NCI-H69 (cell line): Measurements from ENCODE around the gene LEMD2.

Experiments used
- DNase-seq: peaks from one replicate; lab custom pipeline; 2025; lab: John Stamatoyannopoulos, UW

Gene LEMD2

DNA sequence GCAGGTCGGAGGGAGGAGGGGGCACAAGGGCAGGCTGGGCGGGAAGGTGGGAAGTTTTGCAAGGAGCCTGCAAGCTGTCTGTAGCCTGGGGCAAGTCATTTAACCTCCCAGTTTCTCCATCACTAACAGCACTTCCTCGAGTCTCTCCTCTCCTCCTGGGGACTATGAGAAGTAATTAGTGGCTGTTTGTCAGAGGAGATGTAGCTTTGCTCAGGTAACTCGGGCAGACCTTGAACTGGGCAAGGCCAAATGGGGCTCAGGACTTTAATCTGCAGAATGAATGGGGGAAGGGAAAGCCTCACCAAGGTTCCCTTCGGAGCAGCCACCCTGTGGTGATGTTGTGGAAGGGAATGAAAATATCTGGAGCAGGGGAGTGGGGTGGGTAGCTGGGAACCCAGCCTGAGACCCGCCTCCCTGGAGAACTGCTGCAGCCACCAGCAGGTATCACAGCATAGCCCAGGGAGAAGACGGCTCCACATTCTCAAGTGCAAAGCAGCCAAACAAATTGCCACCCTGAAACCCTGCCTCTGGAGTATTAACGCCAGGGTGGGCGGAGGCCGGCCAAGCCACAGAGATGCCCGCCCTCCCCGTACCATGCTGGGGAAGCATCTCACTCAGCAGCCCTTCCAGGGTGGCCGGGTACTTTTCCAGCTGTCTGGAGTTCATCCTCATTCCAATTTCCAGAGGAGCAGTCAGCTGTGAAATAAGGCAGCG, 6.1 kb upstream of the LEMD2 start:
- peak; percentile 89 for DNase-seq

DNA sequence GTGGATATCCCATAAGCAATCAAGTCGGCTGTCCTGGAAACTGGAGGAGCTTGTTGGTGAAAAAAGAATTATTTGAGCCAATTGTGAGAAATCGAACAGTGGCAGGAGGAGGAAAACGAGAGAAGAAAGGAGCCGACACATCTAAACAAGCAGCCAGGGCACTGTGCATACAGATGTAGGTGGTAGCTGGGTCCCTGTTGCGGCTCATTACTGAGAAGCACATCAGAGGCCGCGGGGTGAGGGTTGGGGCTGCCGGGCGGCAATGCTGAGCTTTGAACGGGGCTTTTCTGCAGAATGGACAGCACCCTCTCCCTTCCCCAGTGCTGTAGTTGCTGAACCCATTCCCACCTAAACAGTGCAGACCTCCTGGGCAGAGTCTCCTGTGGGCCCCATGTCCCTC, 4.1 kb upstream of the LEMD2 start:
- DNase-seq: no peak

DNA sequence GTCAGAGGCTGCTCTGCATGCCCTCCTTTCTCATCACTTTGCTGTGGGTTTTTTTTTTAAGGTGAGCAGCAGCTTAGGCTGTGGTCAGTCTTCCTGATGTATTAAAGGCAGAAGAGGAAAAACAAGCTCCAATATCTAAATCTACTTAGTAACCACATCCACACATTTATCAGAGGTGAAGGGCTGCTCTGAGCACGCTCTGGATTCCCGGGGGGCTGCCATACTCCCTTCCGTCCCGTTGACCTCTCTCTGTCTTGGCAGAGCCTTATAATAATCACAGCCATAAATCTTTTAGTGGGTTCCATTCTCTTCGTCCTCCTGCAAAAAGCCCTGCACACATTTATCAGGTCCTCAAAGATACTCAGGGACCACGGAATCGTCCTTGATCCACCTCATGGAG, 2.7 kb upstream of the LEMD2 start:
- no peak for DNase-seq

GRCh38 chr6:33790910-33791309, 2.0 kb upstream of the LEMD2 start:
- DNase-seq: no peak

GRCh38 chr6:33790379-33790778, 1.4 kb upstream of the LEMD2 start:
- no peak for DNase-seq

- no peak for DNase-seq
These were observed 593 bp upstream of the LEMD2 start for GRCh38 chr6:33789550-33789895.

GRCh38 chr6:33787954-33788693, 806 bp downstream of the LEMD2 start:
- peak; percentile 80 for DNase-seq

- no peak for DNase-seq
These were observed 1.5 kb downstream of the LEMD2 start for GRCh38 chr6:33787346-33787953.

GRCh38 chr6:33786736-33787135, 2.2 kb downstream of the LEMD2 start:
- DNase-seq: no peak

GRCh38 chr6:33785778-33786177, 3.2 kb downstream of the LEMD2 start:
- DNase-seq: no peak

DNA sequence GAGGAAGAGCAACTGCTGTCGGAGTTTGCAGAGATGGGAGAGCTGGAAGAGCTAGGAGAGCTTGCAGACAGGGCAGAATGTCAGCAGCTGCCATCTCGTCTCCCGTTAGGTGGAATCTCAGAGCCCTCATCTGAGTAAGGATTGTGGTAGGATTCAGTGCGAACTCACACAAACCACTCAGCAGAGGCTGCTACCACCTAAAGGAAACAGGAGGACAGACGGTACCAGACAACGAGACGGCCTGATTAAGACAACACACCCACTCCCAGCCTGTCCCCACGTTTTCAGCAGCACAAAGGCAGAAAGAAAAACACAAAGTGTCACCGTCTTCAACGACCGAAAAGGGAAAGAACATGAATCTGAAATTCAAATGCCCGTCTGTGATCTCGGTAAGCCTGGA, 4.1 kb downstream of the LEMD2 start:
- no peak for DNase-seq

GRCh38 chr6:33783781-33784520, 5.0 kb downstream of the LEMD2 start:
- no peak for DNase-seq

DNA sequence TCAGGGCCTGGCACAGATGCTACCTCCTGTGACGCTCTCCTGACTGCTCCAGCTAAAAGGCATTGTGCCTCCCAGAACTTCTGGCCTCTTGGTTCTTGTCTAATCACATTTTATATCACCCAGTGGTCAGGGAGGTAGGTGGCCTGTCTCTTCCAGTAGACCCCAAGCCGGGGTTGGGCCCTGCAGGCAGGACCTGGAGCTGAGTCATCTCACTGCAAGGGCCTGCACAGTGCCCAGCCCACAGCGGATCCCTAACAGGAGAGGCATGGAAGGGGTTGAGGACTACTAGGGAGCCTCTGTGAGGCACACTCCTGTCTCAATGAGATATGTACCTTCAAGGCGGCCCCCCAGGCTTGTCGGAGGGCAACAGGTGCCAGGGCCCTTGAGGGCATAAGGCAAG, 6.4 kb downstream of the LEMD2 start:
- DNase-seq: no peak

DNA sequence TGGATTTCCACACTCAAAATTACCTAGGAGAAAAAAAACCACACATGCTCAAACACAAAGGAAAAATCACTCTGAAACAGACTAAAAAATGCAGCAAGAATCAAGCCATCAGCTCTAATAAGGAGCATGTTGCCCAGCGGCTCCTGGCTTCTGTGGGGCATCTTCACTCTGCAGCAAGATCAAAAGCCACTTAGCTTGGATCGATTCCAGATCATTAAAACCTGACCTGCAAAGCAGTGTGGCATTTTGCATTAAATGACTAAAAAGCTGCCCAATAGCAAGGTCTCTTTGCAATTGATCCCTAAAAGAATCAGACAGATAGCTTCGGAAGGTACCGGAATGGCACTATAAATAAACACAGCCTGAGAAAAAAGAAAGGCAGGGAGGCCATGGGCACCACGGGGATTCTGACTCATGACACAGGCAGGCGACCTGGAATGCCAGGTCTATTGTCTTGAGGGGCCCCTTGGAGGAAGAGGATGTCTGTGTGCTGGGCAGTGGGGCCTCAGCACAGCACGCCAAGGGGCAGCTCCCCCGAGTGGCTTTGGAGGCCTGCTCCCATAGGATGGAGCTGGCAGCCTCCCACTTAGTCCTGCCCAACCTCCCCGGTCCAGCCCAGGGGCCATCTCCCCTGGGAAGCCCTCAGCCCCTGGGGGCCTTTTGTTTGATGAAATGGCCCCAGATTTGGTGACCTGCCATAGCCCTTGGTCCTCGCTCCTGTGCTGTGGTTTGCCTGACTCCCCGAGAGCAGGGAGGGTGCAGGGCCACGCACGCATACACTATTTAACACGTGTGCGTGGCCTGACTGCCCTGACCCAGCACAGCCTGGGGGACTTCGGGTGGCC, 7.6 kb downstream of the LEMD2 start:
- DNase-seq: no peak

DNA sequence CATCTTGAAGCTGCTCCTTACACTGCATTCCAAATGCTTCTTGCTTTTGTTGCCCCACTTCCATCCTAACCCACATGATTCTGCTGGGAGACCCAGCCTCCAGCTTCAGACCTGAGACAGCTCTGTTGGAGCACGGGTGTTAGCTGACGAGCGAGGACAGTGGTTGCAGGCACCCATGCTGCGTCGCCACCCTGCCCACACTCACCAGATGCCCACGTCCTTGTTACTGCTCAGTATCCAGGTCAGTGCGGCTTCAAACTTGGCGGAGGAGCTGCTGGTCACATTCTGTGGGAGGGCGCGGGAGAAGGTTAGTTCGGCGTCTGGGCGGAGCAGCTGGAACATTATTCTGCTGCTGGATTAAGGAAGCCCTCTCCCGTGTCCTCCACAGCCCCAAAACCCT, 9.0 kb downstream of the LEMD2 start:
- no peak for DNase-seq

- DNase-seq: no peak
These were observed 9.6 kb downstream of the LEMD2 start for GRCh38 chr6:33779290-33779689.

DNA sequence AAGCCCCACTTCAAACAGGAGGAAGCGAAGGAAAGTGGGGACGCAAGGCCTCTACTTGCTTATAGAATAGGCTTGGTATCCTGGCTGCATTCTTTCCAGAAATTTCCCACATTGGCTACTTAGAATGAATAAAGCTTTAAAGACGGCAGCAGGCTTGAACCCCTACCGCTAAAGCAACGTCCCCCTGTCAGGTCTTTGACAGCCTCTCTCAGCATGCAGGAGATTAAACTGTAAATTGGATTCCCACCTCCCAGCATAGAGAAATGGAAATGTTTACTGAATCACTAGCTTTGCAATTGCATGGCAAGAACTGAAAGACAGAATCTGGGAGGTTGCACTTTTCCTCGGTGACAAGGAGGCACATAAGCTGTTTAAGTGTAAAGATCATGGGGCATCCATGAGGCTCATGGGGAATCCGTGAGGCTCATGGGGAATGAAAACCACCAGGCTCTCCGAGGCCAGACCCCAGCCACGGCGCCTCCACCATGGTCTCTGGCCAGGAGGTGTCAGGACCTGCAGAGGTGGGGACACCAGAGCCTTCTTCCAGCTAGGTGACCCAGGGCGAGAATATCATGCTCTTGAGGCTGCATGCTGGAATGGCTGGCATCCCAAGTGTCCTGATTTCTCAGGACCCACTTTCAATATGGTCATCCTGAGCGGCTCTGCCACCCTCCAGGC, 10.3 kb downstream of the LEMD2 start:
- no peak for DNase-seq

- DNase-seq: no peak
These were observed 11.2 kb downstream of the LEMD2 start for GRCh38 chr6:33777398-33778388.

DNA sequence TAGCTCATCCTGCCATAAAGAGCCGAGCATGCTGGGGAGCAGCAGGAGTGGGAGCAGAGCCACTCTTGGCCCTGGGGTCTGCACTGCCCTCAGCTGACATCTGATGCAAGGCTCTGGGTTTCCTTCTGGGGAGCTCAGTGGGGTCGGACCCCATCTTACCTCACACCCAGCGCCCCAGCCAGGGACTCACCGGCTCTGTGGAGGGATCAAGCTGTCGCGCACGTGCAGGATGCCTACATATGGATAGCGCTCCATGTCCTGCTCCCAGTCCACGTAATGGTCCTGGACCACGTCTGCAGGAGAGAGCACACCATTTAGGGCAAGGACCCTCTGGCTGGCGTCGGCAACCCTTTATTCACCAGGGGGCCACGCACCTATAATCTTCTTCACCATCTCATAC, 12.2 kb downstream of the LEMD2 start:
- DNase-seq: no peak

DNA sequence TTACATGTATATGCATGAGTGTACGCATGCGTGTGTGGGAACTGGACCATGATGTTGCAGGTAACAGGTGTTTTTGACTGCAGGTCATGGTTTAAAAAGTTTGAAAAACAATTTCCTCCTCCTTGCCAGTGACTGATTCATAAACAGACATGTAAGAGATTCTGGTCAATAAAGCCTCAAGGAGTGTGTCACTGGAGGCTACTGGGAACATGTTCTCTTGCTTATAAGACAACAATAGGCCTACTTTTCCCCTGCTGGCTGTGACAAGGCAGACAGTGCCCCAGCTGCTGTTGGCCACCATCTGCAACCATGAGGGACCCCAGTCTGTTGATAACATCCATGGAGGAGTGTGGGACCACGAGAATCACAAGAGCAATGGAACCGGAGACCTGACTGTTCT, 12.7 kb downstream of the LEMD2 start:
- no peak for DNase-seq
